Lung (tissue), 12 donors: ENCODE results near the gene TECR. TPM values are rescaled to one million over a fixed set of nuclear protein-coding genes. Genes with fewer than 3 reads are reported as not detected.
A peak's percentile ranks its signal among the peaks of the same experiment; 100 is the strongest.

ENCODE experiments used
- ATAC-seq: fragments of 200-7000 bp; cut with Tn5 transposase; one replicate; pipeline ENCODE4 v1.9.1; 2020; ENCODE audit warnings: moderate number of reproducible peaks; ENCODE audit not compliant: insufficient read depth, low FRiP score
- DNase-seq, 3 donors: peaks; one replicate each; pipeline ENCODE4 v3.0.0-alpha.2; 2013 to 2017
- H3K27ac ChIP-seq, 2 donors: one replicate each; pipeline ENCODE4 v1.5.1; 2013; ENCODE audit warnings: mild to moderate bottlenecking in 2 of 2, moderate library complexity in 2 of 2, control low read depth in 1 of 2, inconsistent platforms in 1 of 2, low read depth in 1 of 2, low read length in 1 of 2
- H3K27me3 ChIP-seq, 3 donors: one replicate each; pipeline ENCODE4 v1.5.1; 2013; ENCODE audit warnings: low read length in 2 of 3; ENCODE audit not compliant: control insufficient read depth in 3 of 3, insufficient read depth in 3 of 3
- H3K36me3 ChIP-seq, 4 donors: one replicate each; pipeline ENCODE4 v1.5.1; 2013; ENCODE audit warnings: low read length in 4 of 4, mild to moderate bottlenecking in 1 of 4, moderate library complexity in 1 of 4; ENCODE audit not compliant: control insufficient read depth in 4 of 4, insufficient read depth in 4 of 4
- H3K4me1 ChIP-seq, 5 donors: one replicate each; pipeline ENCODE4 v1.5.1; 2013; ENCODE audit warnings: low read length in 5 of 5, mild to moderate bottlenecking in 2 of 5, moderate library complexity in 1 of 5; ENCODE audit not compliant: control insufficient read depth in 5 of 5, insufficient read depth in 5 of 5
- H3K4me3 ChIP-seq: one replicate; pipeline ENCODE4 v1.5.1; 2013; ENCODE audit warnings: mild to moderate bottlenecking, control low read depth, moderate library complexity
- H3K9ac ChIP-seq, 2 donors: one replicate each; pipeline ENCODE4 v1.5.1; 2013; ENCODE audit warnings: low read length in 2 of 2, control low read depth in 1 of 2; ENCODE audit not compliant: insufficient read depth in 1 of 2
- H3K9me3 ChIP-seq, 4 donors: one replicate each; pipeline ENCODE4 v1.5.1; 2013; ENCODE audit warnings: low read length in 3 of 4, mild to moderate bottlenecking in 1 of 4, moderate library complexity in 1 of 4; ENCODE audit not compliant: control insufficient read depth in 4 of 4, insufficient read depth in 3 of 4
- CTCF ChIP-seq: IDR thresholded peaks from 2 replicates; pipeline ENCODE4 v1.5.1; 2012; ENCODE audit warnings: mild to moderate bottlenecking; ENCODE audit errors: control extremely low read depth, extremely low read depth
- WGBS, 2 donors: extraction: QIAGEN DNeasy Blood & Tissue Kit; methylation state at CpG; one replicate each; pipeline ENCODE4 v1.1.7; 2013; 5-methylcytosine and 5-hydroxymethylcytosine counted together
- polyA plus RNA-seq, 2 donors: library from polyadenylated mRNA; stranded (reverse); fragments of 200-250 nt; gene quantifications; one replicate each; pipeline ENCODE4 v1.2.1, GENCODE V29; 2013
- total RNA-seq, 2 donors: library from RNA; depleted of rRNA in 1 of 2; stranded (reverse); fragments of >200 nt in 1 of 2; gene quantifications; one replicate each; pipeline ENCODE4 v1.2.1, GENCODE V29; 2014 to 2021
- donor health status: control.
- donor health status: control.
- donor health status: Bipolar disorder and iron deficiency.
- donor health status: healthy.
- donor health status: DM: yes; HTN: yes; CAD: no.

TECR gene
- total and polyA plus RNA-seq, 4 donors = 32.7 to 193 (median 121) TPM

GRCh38 chr19:14515501-14516047 is 13.8 kb upstream of the TECR start:
- Histone ChIP-seq H3K9ac (peak overlapping the region in 1 of 2 donors; percentile 47), H3K9me3 (no peaks in the 10 kb centered on the region), H3K4me3 (no peak overlapping the region), H3K27ac (peak overlapping the region in 1 of 2 donors; percentile 62), H3K27me3 (no peaks in the 10 kb centered on the region), H3K4me1 (peaks cover 0 to 26% (median 11%) of the 10 kb centered on the region in 5 donors), H3K36me3 (peaks cover 17 to 28% (median 23%) of the 10 kb centered on the region in 4 donors)
- TF ChIP-seq CTCF = no peak
- WGBS, 2 donors = 75 to 83% methylated on average over 8 of the region's 8 CpGs
- DNase-seq (no peak), ATAC-seq (no peak)

- no peak for DNase-seq
- H3K9me3 ChIP-seq = no peaks in the 10 kb centered on the region
- peak overlapping the region in 1 of 2 donors; percentile 37 for H3K27ac ChIP-seq
- no peak for TF ChIP-seq CTCF
- ATAC-seq = no peak
- peaks cover 17 to 28% (median 23%) of the 10 kb centered on the region in 4 donors for H3K36me3 ChIP-seq
- no peak overlapping the region for H3K4me3 ChIP-seq
- H3K4me1 ChIP-seq = peaks cover 0 to 23% (median 11%) of the 10 kb centered on the region in 5 donors
- H3K27me3 ChIP-seq = no peaks in the 10 kb centered on the region
- 64 to 78% methylated on average over 15 of the region's 15 CpGs for WGBS, 2 donors
- peak overlapping the region in 1 of 2 donors; percentile 47 for H3K9ac ChIP-seq
These were observed 13.3 kb upstream of the TECR start for GRCh38 chr19:14516048-14516534.

GRCh38 chr19:14516746-14517438 is 12.5 kb upstream of the TECR start:
- Histone ChIP-seq H3K9me3 (no peaks in the 10 kb centered on the region), H3K27ac (peak overlapping the region; percentile 84 to 99), H3K9ac (peak overlapping the region; percentile 46 to 88), H3K4me1 (peaks cover 0 to 23% (median 11%) of the 10 kb centered on the region in 5 donors), H3K36me3 (peaks cover 17 to 28% (median 23%) of the 10 kb centered on the region in 4 donors), H3K27me3 (no peaks in the 10 kb centered on the region), H3K4me3 (peak overlapping the region; percentile 74)
- WGBS, 2 donors = 20 to 34% methylated on average over 22 of the region's 22 CpGs
- TF ChIP-seq CTCF = no peak
- ATAC-seq (no peak), DNase-seq (no peak)
